Measurements from ENCODE around the gene RTL5.

Gene RTL5

GRCh38 chrX:72110876-72111708 lies 20.6 kb downstream of the RTL5 start:
- TF ChIP-seq CTCF (IDR thresholded peaks at IDR 0.05; ENCODE audit: unreplicated experiment in 3 of 3) = no peak
- Mint-ChIP-seq H3K27me3 (ENCODE audit: low read depth) (no peaks in the 10 kb centered on the region), H3K27ac (peak overlapping the region in 1 of 3 experiments; percentile 64), H3K4me1 (peaks cover 16% of the 10 kb centered on the region), H3K4me3 (no peak overlapping the region), H3K9me3 (peaks cover 2% of the 10 kb centered on the region), H3K36me3 (ENCODE audit: low read depth) (no peaks in the 10 kb centered on the region)

- no peak for TF ChIP-seq CTCF (IDR thresholded peaks at IDR 0.05; ENCODE audit: unreplicated experiment in 3 of 3)
- peaks cover 11% of the 10 kb centered on the region for H3K4me1 Mint-ChIP-seq
- no peak overlapping the region for H3K4me3 Mint-ChIP-seq
- no peaks in the 10 kb centered on the region for H3K36me3 Mint-ChIP-seq (ENCODE audit: low read depth)
- peak overlapping the region in 2 of 3 experiments; percentile 68 to 81 for H3K27ac Mint-ChIP-seq
- no peaks in the 10 kb centered on the region for H3K27me3 Mint-ChIP-seq (ENCODE audit: low read depth)
- peaks cover 2% of the 10 kb centered on the region for H3K9me3 Mint-ChIP-seq
Measured at GRCh38 chrX:72110051-72110875, 21.5 kb downstream of the RTL5 start.

GRCh38 chrX:72108666-72109065 lies 23.0 kb downstream of the RTL5 start:
- Mint-ChIP-seq H3K4me1 (peaks cover under 1% of the 10 kb centered on the region), H3K9me3 (peaks cover 4% of the 10 kb centered on the region), H3K4me3 (no peak overlapping the region)

GRCh38 chrX:72107841-72108595 lies 23.7 kb downstream of the RTL5 start:
- H3K4me1 Mint-ChIP-seq = no peaks in the 10 kb centered on the region
- H3K36me3 Mint-ChIP-seq (ENCODE audit: low read depth) = no peaks in the 10 kb centered on the region
- peak overlapping the region in 1 of 3 experiments; percentile 29 for H3K27ac Mint-ChIP-seq
- peaks cover 3% of the 10 kb centered on the region for H3K27me3 Mint-ChIP-seq (ENCODE audit: low read depth)
- no peak overlapping the region for H3K4me3 Mint-ChIP-seq
- H3K9me3 Mint-ChIP-seq = peaks cover 4% of the 10 kb centered on the region
- no peak for TF ChIP-seq CTCF (IDR thresholded peaks at IDR 0.05; ENCODE audit: unreplicated experiment in 3 of 3)

More at GRCh38 chrX:72108666-72109065, 23.0 kb downstream of the RTL5 start:
- no peak for TF ChIP-seq CTCF (IDR thresholded peaks at IDR 0.05; ENCODE audit: unreplicated experiment in 3 of 3)
- Mint-ChIP-seq H3K27ac (no peak overlapping the region), H3K36me3 (ENCODE audit: low read depth) (no peaks in the 10 kb centered on the region), H3K27me3 (ENCODE audit: low read depth) (peaks cover 3% of the 10 kb centered on the region)

- H3K4me1 Mint-ChIP-seq = no peaks in the 10 kb centered on the region
- H3K9me3 Mint-ChIP-seq = peaks cover 4% of the 10 kb centered on the region
- peaks cover 3% of the 10 kb centered on the region for H3K27me3 Mint-ChIP-seq (ENCODE audit: low read depth)
- no peak overlapping the region for H3K4me3 Mint-ChIP-seq
- no peak for TF ChIP-seq CTCF (IDR thresholded peaks at IDR 0.05; ENCODE audit: unreplicated experiment in 3 of 3)
- no peaks in the 10 kb centered on the region for H3K36me3 Mint-ChIP-seq (ENCODE audit: low read depth)
- H3K27ac Mint-ChIP-seq = no peak overlapping the region
Measured at GRCh38 chrX:72107320-72107719, 24.4 kb downstream of the RTL5 start.
